Small intestine (tissue), 16 donors: Measurements from ENCODE around the gene DPF1. TPM values are rescaled to one million over a fixed set of nuclear protein-coding genes. Genes with fewer than 3 reads are reported as not detected.
A peak's percentile ranks its signal among the peaks of the same experiment; 100 is the strongest.

Source experiments
- DNase-seq, 2 donors: peaks; one replicate each; pipeline versions ENCODE4 v3.0.0 to v3.0.0-alpha.2; 2013
- FAIRE-seq: peaks from 2 replicates; lab custom pipeline; 2012; peaks lifted over from hg19 to GRCh38; lab: Jason Lieb, UNC
- H3K27ac ChIP-seq, 3 donors: one replicate each; pipeline ENCODE4 v1.5.1; 2013; ENCODE audit warnings: low read length in 2 of 3, mild to moderate bottlenecking in 2 of 3, control low read depth in 1 of 3, inconsistent platforms in 1 of 3, low read depth in 1 of 3, moderate library complexity in 1 of 3
- H3K27me3 ChIP-seq, 3 donors: one replicate each; pipeline ENCODE4 v1.6.1; 2013; ENCODE audit warnings: low read length in 3 of 3, inconsistent platforms in 1 of 3; ENCODE audit not compliant: control insufficient read depth in 3 of 3, insufficient read depth in 3 of 3
- H3K36me3 ChIP-seq, 3 donors: one replicate each; pipeline ENCODE4 v1.6.1; 2013; ENCODE audit warnings: low read length in 3 of 3, inconsistent platforms in 1 of 3, low read depth in 1 of 3, mild to moderate bottlenecking in 1 of 3, moderate library complexity in 1 of 3; ENCODE audit not compliant: control insufficient read depth in 3 of 3, insufficient read depth in 2 of 3
- H3K4me1 ChIP-seq, 3 donors: one replicate each; pipeline ENCODE4 v1.6.1; 2013; ENCODE audit warnings: low read length in 2 of 3, inconsistent platforms in 1 of 3, low read depth in 1 of 3, mild to moderate bottlenecking in 1 of 3, moderate library complexity in 1 of 3; ENCODE audit not compliant: control insufficient read depth in 3 of 3, insufficient read depth in 2 of 3
- H3K4me3 ChIP-seq, 3 donors: one replicate each; pipeline ENCODE4 v1.5.1; 2013; ENCODE audit warnings: low read length in 3 of 3, control low read depth in 1 of 3, inconsistent platforms in 1 of 3, low read depth in 1 of 3, mild to moderate bottlenecking in 1 of 3, moderate library complexity in 1 of 3
- H3K9me3 ChIP-seq, 2 donors: one replicate each; pipeline ENCODE4 v1.6.1; 2013; ENCODE audit warnings: low read depth in 1 of 2, low read length in 1 of 2; ENCODE audit not compliant: control insufficient read depth in 2 of 2, insufficient read depth in 1 of 2
- WGBS, 3 donors: extraction: QIAGEN DNeasy Blood & Tissue Kit; methylation state at CpG; one replicate each; pipeline ENCODE4 v1.1.7; 2013; 5-methylcytosine and 5-hydroxymethylcytosine counted together
- long read RNA-seq, 10 donors: transcript quantifications; one replicate each; lab custom pipeline, GENCODE V29; 2026
- polyA plus RNA-seq, 4 donors: library from polyadenylated mRNA; stranded (reverse) in 3 of 4; unstranded in 1 of 4; fragments of 200-250 nt in 3 of 4; fragments of 120-200 nt in 1 of 4; gene quantifications; one replicate each; pipeline versions ENCODE4 v1.2.1 to v1.2.3, GENCODE V29; 2013
- donor health status: healthy with polysubstance abuse.
- donor health status: control.
- donor health status: control.
- donor health status: Bipolar disorder and iron deficiency.
- donor health status: healthy.

Gene DPF1
- polyA plus RNA-seq = under 1 TPM in 2 of 4 donors, not detected in 2; 0.39 to 0.64 TPM
- long read RNA-seq, donor 1 = 0 reads
- long read RNA-seq, donor 2, partial matches to known transcripts = 27 of 69 reads
- long read RNA-seq, donor 2, other reads (novel, unspliced or antisense) = 42 of 69 reads
- long read RNA-seq, donor 3, partial matches to known transcripts = 0 of 1 reads
- long read RNA-seq, donor 3, other reads (novel, unspliced or antisense) = 0 of 1 reads
- long read RNA-seq, donor 4 = 0 reads
- long read RNA-seq, donor 5 = 0 reads
- long read RNA-seq, donor 6 = 0 reads
- long read RNA-seq, donor 7, partial matches to known transcripts = 11 of 17 reads
- long read RNA-seq, donor 7, other reads (novel, unspliced or antisense) = 5 of 17 reads
- long read RNA-seq, donor 8 = 0 reads
- long read RNA-seq, donor 9 = 0 reads
- long read RNA-seq, donor 10 = 0 reads

GRCh38 chr19:38224014-38224862 is at the start of gene DPF1:
TSS of gene DPF1 (minus strand) at chr19:38224222. CDS start at chr19:38224142, 80 bp downstream.
- no peak within 1 kb of the TSS for H3K27ac ChIP-seq
- DNase-seq (peak; percentile 26 to 78), FAIRE-seq (no peak)
- peaks cover 1 to 10% (median 5%) of the 10 kb centered on the region in 3 donors for H3K4me1 ChIP-seq
- H3K27me3 ChIP-seq = peaks cover 2 to 55% (median 33%) of the 10 kb centered on the region in 3 donors
- H3K4me3 ChIP-seq = peak within 1 kb of the TSS in 2 of 3 donors; percentile 33 to 37
- no peaks in the 10 kb centered on the region for H3K9me3 ChIP-seq
- 1 to 2% (median 2%) methylated on average over 41 to 61 of the region's 61 CpGs for WGBS, 3 donors
- no peaks in the 10 kb centered on the region for H3K36me3 ChIP-seq

DNA sequence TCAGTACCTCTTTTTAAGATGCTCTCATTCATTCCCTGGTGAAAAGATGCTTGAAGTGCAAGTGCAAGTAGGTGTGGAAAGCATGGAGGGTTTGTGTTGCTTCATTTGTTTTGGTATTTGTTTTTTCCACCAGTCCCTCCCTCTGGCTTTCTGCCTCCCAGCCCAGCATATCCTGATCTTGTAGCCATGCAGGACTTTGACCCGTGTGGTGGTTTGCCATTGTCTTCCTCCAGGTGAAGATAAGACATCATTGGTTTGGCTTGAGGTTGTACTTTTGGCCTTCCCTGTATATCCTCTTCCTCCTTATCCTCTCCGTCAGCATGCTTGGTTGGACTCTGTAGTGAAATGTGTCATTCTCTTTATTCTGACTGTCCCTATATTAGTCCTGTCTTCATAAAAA is 49.5 kb upstream of the DPF1 start:
- 21 to 39% (median 28%) methylated on average over 2 of the region's 2 CpGs for WGBS, 3 donors
- no peak overlapping the region for H3K4me3 ChIP-seq
- FAIRE-seq (no peak), DNase-seq (peak; percentile 90 to 98)
- H3K9me3 ChIP-seq = no peaks in the 10 kb centered on the region
- no peaks in the 10 kb centered on the region for H3K27me3 ChIP-seq
- peaks cover 2 to 43% (median 4%) of the 10 kb centered on the region in 3 donors for H3K4me1 ChIP-seq
- H3K27ac ChIP-seq = peak overlapping the region; percentile 79 to 87 (median 83)
- peaks cover 0 to 29% (median 0%) of the 10 kb centered on the region in 3 donors for H3K36me3 ChIP-seq

GRCh38 chr19:38270587-38271167 is 46.7 kb upstream of the DPF1 start:
- H3K4me1 ChIP-seq = peaks cover 0 to 69% (median 4%) of the 10 kb centered on the region in 3 donors
- H3K27me3 ChIP-seq = no peaks in the 10 kb centered on the region
- H3K4me3 ChIP-seq = no peak overlapping the region
- no peak for FAIRE-seq
- H3K27ac ChIP-seq = peak overlapping the region in 1 of 3 donors; percentile 12
- DNase-seq = no peak
- WGBS, 3 donors = 63 to 82% (median 82%) methylated on average over 5 of the region's 5 CpGs
- no peaks in the 10 kb centered on the region for H3K9me3 ChIP-seq
- peaks cover 0 to 22% (median 0%) of the 10 kb centered on the region in 3 donors for H3K36me3 ChIP-seq

- FAIRE-seq (no peak), DNase-seq (peak; percentile 27 to 68)
- WGBS, 3 donors = 30 to 77% (median 41%) methylated on average over 8 of the region's 8 CpGs
- Histone ChIP-seq H3K4me3 (peak overlapping the region in 1 of 3 donors; percentile 87), H3K27ac (peak overlapping the region; percentile 89 to 100 (median 94)), H3K4me1 (peaks cover 2 to 61% (median 3%) of the 10 kb centered on the region in 3 donors), H3K9me3 (no peaks in the 10 kb centered on the region), H3K36me3 (peaks cover 0 to 13% (median 0%) of the 10 kb centered on the region in 3 donors), H3K27me3 (no peaks in the 10 kb centered on the region)
Measured at GRCh38 chr19:38268539-38268938, 44.5 kb upstream of the DPF1 start.

- H3K27ac ChIP-seq = peak overlapping the region; percentile 89 to 100 (median 94)
- no peaks in the 10 kb centered on the region for H3K27me3 ChIP-seq
- H3K4me3 ChIP-seq = peak overlapping the region in 2 of 3 donors; percentile 56 to 87
- no peaks in the 10 kb centered on the region for H3K9me3 ChIP-seq
- DNase-seq (peak; percentile 40 to 48), FAIRE-seq (no peak)
- WGBS, 3 donors = 16 to 56% (median 29%) methylated on average over 12 of the region's 12 CpGs
- H3K4me1 ChIP-seq = peaks cover 2 to 62% (median 3%) of the 10 kb centered on the region in 3 donors
- peaks cover 0 to 13% (median 0%) of the 10 kb centered on the region in 3 donors for H3K36me3 ChIP-seq
Measured at GRCh38 chr19:38267761-38268483, 43.9 kb upstream of the DPF1 start.

DNA sequence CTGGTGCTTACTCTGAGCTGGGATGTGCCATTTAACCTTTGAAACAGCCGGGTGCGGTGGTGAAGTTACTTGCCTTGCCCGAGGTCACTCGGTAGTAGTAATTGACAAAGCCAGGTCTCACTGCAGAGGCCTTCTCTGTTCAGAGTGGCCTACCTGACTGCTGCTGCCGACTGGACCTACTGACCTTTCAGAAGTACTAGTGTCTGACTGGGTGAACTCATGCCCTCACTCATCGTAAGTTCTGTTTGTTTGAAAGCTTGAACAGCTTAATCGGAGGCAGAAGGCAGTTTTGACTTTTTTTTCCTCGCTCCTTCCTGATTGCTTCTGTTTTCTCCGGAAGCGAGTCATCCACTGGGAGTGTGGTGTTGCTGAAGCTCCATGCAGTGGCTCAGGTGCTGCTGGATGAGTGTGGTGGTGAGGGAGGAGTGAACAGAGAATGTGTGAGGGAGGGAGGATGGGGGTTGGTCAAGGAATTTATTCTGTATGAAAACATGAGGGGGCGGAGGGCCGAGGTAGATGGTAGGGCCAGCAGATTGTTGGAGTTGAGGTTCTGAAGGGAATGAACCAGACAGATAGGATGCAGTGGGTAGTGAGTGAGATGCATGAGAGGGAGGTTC is 43.1 kb upstream of the DPF1 start:
- Histone ChIP-seq H3K4me1 (peaks cover 2 to 62% (median 3%) of the 10 kb centered on the region in 3 donors), H3K27ac (peak overlapping the region; percentile 89 to 100 (median 94)), H3K9me3 (no peaks in the 10 kb centered on the region), H3K27me3 (no peaks in the 10 kb centered on the region), H3K36me3 (peaks cover 0 to 13% (median 0%) of the 10 kb centered on the region in 3 donors), H3K4me3 (peak overlapping the region in 2 of 3 donors; percentile 56 to 87)
- WGBS, 3 donors = 17 to 58% (median 41%) methylated on average over 12 of the region's 12 CpGs
- DNase-seq (peak; percentile 75 to 86), FAIRE-seq (no peak)

GRCh38 chr19:38265921-38266429 is 42.0 kb upstream of the DPF1 start:
- Histone ChIP-seq H3K4me3 (peak overlapping the region; percentile 56 to 87 (median 68)), H3K4me1 (peaks cover 0 to 58% (median 3%) of the 10 kb centered on the region in 3 donors)
- no peak for FAIRE-seq

More at GRCh38 chr19:38265921-38266429, 42.0 kb upstream of the DPF1 start:
- peak overlapping the region; percentile 89 to 100 (median 94) for H3K27ac ChIP-seq
- H3K27me3 ChIP-seq = no peaks in the 10 kb centered on the region
- DNase-seq = peak in 1 of 2 donors; percentile 50
- 10 to 65% (median 33%) methylated on average over 12 of the region's 12 CpGs for WGBS, 3 donors
- no peaks in the 10 kb centered on the region for H3K9me3 ChIP-seq
- peaks cover 0 to 13% (median 0%) of the 10 kb centered on the region in 3 donors for H3K36me3 ChIP-seq
